GM10248 (cell line): ENCODE results near the gene PRRC2B.

Experiments
- CTCF ChIA-PET: fragments of 300-600 bp; sonication (Branson Sonifier 250); formaldehyde crosslinking; extraction: SDS; loops from one replicate; lab custom pipeline; 2021; ENCODE audit warnings: antibody characterized with exemption; lab: Yijun Ruan, JAX
- POLR2A ChIA-PET: fragments of 350-650 bp; sonication (Branson Sonifier 250); formaldehyde crosslinking; extraction: SDS; loops from one replicate; lab custom pipeline; 2020; ENCODE audit warnings: antibody characterized with exemption; lab: Yijun Ruan, JAX
- DNase-seq: peaks from one replicate; pipeline ENCODE4 v3.0.0; 2012; ENCODE audit errors: extremely low spot score
- CTCF ChIP-seq: IDR thresholded peaks from 2 replicates; pipeline ENCODE4 v1.5.1; 2012; ENCODE audit warnings: mild to moderate bottlenecking, low read depth; ENCODE audit errors: extremely low read depth, missing control alignments, control extremely low read depth

The PRRC2B gene

GRCh38 chr9:131406563-131407436, 12.9 kb downstream of the PRRC2B start:
- POLR2A ChIA-PET = interaction anchor here (0.6 to 1.3 kb wide), 2 partner anchors 9 to 879 kb away, joined by 3 to 4 read pairs; no protein-coding TSS in a partner anchor
- no peak for TF ChIP-seq CTCF
- no peak for DNase-seq
- CTCF ChIA-PET = interaction anchor here (1.2 to 2.3 kb wide), 3 partner anchors 9 kb away, joined by 3 to 10 read pairs (median 4); no protein-coding TSS in a partner anchor

GRCh38 chr9:131407717-131408195, 13.9 kb downstream of the PRRC2B start:
- ChIA-PET POLR2A (interaction anchor here (0.6 to 1.3 kb wide), 3 partner anchors 10 to 878 kb away, joined by 3 to 4 read pairs (median 3); no protein-coding TSS in a partner anchor), CTCF (interaction anchor here (1.5 to 2.3 kb wide), 2 partner anchors 8 to 10 kb away, joined by 4 to 10 read pairs; no protein-coding TSS in a partner anchor)
- DNase-seq = no peak
- no peak for TF ChIP-seq CTCF

- no peak for DNase-seq
- POLR2A ChIA-PET = no interaction called here
- CTCF ChIA-PET = no interaction called here
- TF ChIP-seq CTCF = no peak
Observed at GRCh38 chr9:131409458-131409992, 15.6 kb downstream of the PRRC2B start.

GRCh38 chr9:131410044-131410491, 16.2 kb downstream of the PRRC2B start:
- ChIA-PET CTCF (no interaction called here), POLR2A (no interaction called here)
- no peak for TF ChIP-seq CTCF
- no peak for DNase-seq

GRCh38 chr9:131411719-131412681, 18.1 kb downstream of the PRRC2B start:
- ChIA-PET POLR2A (interaction anchor here (0.5 to 0.9 kb wide), 3 partner anchors 9 to 140 kb away, joined by 3 to 12 read pairs (median 3); no protein-coding TSS in a partner anchor), CTCF (interaction anchor here (0.7 to 1.4 kb wide), 3 partner anchors 11 to 234 kb away, joined by 3 to 4 read pairs (median 3); no protein-coding TSS in a partner anchor)
- no peak for TF ChIP-seq CTCF
- no peak for DNase-seq

- TF ChIP-seq CTCF = no peak
- ChIA-PET CTCF (interaction anchor here (1.4 kb wide), 2 partner anchors 9 to 11 kb away, joined by 3 to 4 read pairs; no protein-coding TSS in a partner anchor), POLR2A (no interaction called here)
- DNase-seq = no peak
Observed at GRCh38 chr9:131416509-131416908, 22.6 kb downstream of the PRRC2B start.
